ENCODE data around the gene PCF11. TPM values are rescaled to one million over a fixed set of nuclear protein-coding genes. Genes with fewer than 3 reads are reported as not detected.
"Not testable (repeated sequence)": the region's sequence is repeated elsewhere in the genome, so short reads cannot be mapped to it uniquely, and the experiment has no call there.

PCF11 gene
- polyA plus RNA-seq, 1 donor: 74.9 TPM

DNA sequence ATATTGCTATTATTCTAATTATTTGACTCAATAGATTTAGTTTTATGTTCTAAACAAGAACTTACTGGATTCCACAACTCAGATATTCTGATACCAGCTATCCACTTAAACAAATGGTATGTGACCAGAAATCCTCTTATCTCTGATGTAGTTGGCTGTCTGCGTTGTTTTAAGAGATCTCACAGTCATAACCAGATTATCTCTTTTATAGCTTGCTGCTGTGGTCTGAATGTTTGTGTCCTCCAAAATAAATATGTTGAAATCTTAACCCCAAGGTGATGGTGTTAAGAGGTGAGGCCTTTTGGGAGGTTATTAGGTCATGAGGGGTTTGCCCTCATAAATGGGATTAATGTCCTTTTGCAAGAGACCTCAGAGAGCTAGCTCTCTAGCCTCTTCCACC is 49.3 kb downstream of the PCF11 start:
- Histone ChIP-seq H3K27ac (ENCODE audit: low read length) (no peak overlapping the region), H3K4me3 (ENCODE audit: low read length) (no peak overlapping the region), H3K9me3 (ENCODE audit: control insufficient read depth, low read depth, low read length) (no peaks in the 10 kb centered on the region), H3K4me1 (ENCODE audit: control insufficient read depth, insufficient read depth, low read length) (no peaks in the 10 kb centered on the region), H3K27me3 (ENCODE audit: control insufficient read depth, insufficient read depth, low read length) (no peaks in the 10 kb centered on the region), H3K36me3 (ENCODE audit: control insufficient read depth, insufficient read depth, low read length) (peaks cover 17% of the 10 kb centered on the region)
- 57% methylated on average over 1 of the region's 1 CpG for WGBS (ENCODE audit: insufficient coverage, low lambda C conversion rate)
- DNase-seq: no peak

DNA sequence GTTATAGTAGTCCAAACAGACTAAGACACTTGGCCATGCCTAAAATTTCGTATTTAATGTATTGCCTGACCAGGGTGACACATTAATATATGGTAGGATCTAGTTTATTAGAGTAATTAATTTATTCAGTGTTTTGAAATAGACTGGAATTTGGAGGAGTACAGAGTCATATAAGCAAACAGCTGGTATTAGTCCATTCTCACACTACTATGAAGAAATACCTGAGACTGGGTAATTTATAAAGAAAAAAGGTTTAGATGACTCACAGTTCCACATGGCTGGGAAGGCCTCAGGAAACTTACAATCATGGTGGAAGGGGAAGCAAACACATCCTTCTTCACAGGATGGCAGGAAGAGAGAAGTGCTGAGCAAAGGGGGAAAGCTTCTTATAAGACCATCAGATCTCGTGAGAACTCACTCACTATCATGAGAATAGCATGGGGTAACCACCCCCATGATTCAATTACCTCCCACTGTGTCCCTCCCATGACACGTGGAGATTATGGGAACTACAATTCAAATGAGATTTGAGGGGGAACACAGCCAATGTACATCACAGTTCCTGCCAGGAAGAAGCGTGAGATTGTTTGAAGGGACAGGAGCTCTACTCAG is 49.9 kb downstream of the PCF11 start:
- not testable (repeated sequence) for H3K27ac ChIP-seq (ENCODE audit: low read length); H3K4me3 ChIP-seq (ENCODE audit: low read length); DNase-seq; H3K9me3 ChIP-seq (ENCODE audit: control insufficient read depth, low read depth, low read length); H3K27me3 ChIP-seq (ENCODE audit: control insufficient read depth, insufficient read depth, low read length); H3K4me1 ChIP-seq (ENCODE audit: control insufficient read depth, insufficient read depth, low read length)
- H3K36me3 ChIP-seq (ENCODE audit: control insufficient read depth, insufficient read depth, low read length): peaks cover 18% of the 10 kb centered on the region
- 100% methylated on average over 2 of the region's 4 CpGs for WGBS (ENCODE audit: insufficient coverage, low lambda C conversion rate)

DNA sequence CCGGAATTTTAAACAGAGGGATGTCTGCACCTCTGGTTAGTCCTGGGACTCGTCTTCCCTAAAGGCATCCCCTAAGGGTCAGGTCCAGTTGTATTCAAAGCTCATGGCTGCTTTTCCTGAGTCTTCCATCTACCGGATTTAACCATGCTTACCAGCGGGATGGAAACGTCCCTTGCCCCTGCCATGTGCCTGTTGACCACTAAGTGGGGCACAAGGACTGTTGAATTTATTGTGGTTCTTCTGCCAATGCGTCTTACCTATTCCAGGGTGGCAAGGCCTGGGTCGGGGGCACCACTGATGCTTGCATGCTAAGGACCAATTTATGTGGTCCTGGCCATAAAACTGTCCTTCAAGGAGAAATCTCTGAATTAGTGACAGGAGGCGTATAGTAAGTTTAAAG is 62.2 kb downstream of the PCF11 start:
- H3K4me1 ChIP-seq (ENCODE audit: control insufficient read depth, insufficient read depth, low read length): no peaks in the 10 kb centered on the region
- no peak overlapping the region for H3K4me3 ChIP-seq (ENCODE audit: low read length)
- no peaks in the 10 kb centered on the region for H3K27me3 ChIP-seq (ENCODE audit: control insufficient read depth, insufficient read depth, low read length)
- H3K36me3 ChIP-seq (ENCODE audit: control insufficient read depth, insufficient read depth, low read length): no peaks in the 10 kb centered on the region
- H3K9me3 ChIP-seq (ENCODE audit: control insufficient read depth, low read depth, low read length): no peaks in the 10 kb centered on the region
- DNase-seq: no peak
- WGBS (ENCODE audit: insufficient coverage, low lambda C conversion rate): no CpG with 5 or more reads among the region's 8 CpGs
- no peak overlapping the region for H3K27ac ChIP-seq (ENCODE audit: low read length)

DNA sequence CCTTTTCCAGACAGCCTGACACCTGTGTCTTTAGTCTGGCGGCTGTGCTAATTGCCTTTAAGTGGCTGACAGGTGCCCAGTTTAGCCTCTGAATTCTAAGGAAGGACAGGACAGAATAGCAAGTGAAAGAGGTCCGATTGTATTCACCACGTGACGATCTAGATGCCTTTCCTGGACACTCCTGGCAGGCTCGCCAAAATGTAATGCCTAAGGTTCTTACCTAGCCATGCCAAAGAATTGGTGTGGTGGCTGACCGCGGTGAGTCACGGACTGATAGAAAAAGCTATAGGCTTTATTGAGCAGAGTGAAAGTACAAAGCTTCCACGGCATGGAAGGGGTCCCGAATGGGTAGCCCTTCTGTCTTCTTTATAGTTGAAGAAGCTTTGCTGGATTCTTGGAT is 63.3 kb downstream of the PCF11 start:
- no peaks in the 10 kb centered on the region for H3K36me3 ChIP-seq (ENCODE audit: control insufficient read depth, insufficient read depth, low read length)
- H3K4me1 ChIP-seq (ENCODE audit: control insufficient read depth, insufficient read depth, low read length): no peaks in the 10 kb centered on the region
- no peaks in the 10 kb centered on the region for H3K27me3 ChIP-seq (ENCODE audit: control insufficient read depth, insufficient read depth, low read length)
- no peak for DNase-seq
- no peak overlapping the region for H3K4me3 ChIP-seq (ENCODE audit: low read length)
- WGBS (ENCODE audit: insufficient coverage, low lambda C conversion rate): 100% methylated on average over 1 of the region's 10 CpGs
- no peaks in the 10 kb centered on the region for H3K9me3 ChIP-seq (ENCODE audit: control insufficient read depth, low read depth, low read length)
- H3K27ac ChIP-seq (ENCODE audit: low read length): no peak overlapping the region

DNA sequence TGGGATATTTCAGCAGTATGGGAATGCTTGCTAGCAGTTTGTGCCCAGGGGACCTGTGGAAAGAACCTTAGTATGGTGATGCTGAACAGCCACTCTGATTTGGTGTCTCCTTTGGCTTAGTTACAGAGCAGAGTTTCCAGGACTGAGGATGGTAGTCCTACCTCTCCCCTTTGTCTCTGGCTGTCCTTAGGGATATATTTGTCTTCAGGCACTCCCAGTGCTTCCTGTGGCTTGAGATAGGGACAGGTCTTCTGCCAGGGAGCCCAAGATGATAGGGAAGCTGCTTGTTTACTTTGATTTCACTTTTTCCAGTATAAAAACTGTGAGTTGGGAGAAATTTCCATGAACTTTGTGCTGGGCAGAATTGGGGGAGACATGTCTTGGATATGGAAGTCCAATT is 64.8 kb downstream of the PCF11 start:
- H3K9me3 ChIP-seq (ENCODE audit: control insufficient read depth, low read depth, low read length): no peaks in the 10 kb centered on the region
- H3K27ac ChIP-seq (ENCODE audit: low read length): no peak overlapping the region
- no peaks in the 10 kb centered on the region for H3K4me1 ChIP-seq (ENCODE audit: control insufficient read depth, insufficient read depth, low read length)
- no peak for DNase-seq
- no peaks in the 10 kb centered on the region for H3K36me3 ChIP-seq (ENCODE audit: control insufficient read depth, insufficient read depth, low read length)
- H3K4me3 ChIP-seq (ENCODE audit: low read length): no peak overlapping the region
- no peaks in the 10 kb centered on the region for H3K27me3 ChIP-seq (ENCODE audit: control insufficient read depth, insufficient read depth, low read length)

DNA sequence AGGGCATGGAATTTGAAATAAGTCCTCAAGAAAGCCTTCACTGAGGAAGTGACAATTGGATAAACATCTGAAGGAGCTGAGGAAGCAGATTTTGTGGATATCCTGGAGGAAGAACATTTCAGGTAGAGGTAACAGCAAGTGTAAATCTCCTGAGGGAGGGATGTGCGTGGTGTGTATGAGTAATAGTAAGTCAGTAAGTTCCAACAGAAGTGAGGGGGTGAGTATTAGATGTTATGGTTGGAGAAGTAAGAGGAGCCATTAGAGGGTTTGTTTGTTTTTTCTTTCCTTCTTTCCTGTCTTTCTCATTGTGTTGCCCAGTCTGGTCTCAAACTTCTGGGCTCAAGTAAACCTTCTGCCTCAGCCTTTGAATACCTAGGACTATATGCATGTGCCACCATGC is 65.6 kb downstream of the PCF11 start:
- DNase-seq: no peak
- Histone ChIP-seq H3K4me3 (ENCODE audit: low read length) (no peak overlapping the region), H3K4me1 (ENCODE audit: control insufficient read depth, insufficient read depth, low read length) (no peaks in the 10 kb centered on the region), H3K27me3 (ENCODE audit: control insufficient read depth, insufficient read depth, low read length) (no peaks in the 10 kb centered on the region), H3K27ac (ENCODE audit: low read length) (no peak overlapping the region), H3K9me3 (ENCODE audit: control insufficient read depth, low read depth, low read length) (no peaks in the 10 kb centered on the region), H3K36me3 (ENCODE audit: control insufficient read depth, insufficient read depth, low read length) (no peaks in the 10 kb centered on the region)
- no CpG with 5 or more reads among the region's 1 CpG for WGBS (ENCODE audit: insufficient coverage, low lambda C conversion rate)

DNA sequence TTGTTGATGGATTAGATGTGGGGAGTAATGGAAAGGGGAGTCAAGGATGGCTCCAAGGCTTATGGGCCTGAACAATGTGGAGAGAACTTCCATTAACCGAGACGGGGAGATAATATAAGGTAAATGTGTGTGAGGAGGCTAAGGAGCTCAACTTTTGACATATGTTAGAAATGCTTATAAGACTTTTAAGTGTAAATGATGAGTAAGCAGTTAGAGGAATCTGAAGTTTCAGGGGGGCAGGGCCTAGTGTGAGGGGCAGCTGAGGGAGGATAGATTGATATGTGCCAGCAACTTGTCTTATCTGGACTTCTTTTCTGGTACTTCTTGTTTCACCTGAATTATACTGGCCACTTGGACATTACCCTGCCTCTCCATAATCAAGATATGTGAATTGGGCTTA is 66.5 kb downstream of the PCF11 start:
- H3K27ac ChIP-seq (ENCODE audit: low read length): no peak overlapping the region
- H3K27me3 ChIP-seq (ENCODE audit: control insufficient read depth, insufficient read depth, low read length): no peaks in the 10 kb centered on the region
- no peaks in the 10 kb centered on the region for H3K36me3 ChIP-seq (ENCODE audit: control insufficient read depth, insufficient read depth, low read length)
- no peak for DNase-seq
- H3K4me3 ChIP-seq (ENCODE audit: low read length): no peak overlapping the region
- no peaks in the 10 kb centered on the region for H3K9me3 ChIP-seq (ENCODE audit: control insufficient read depth, low read depth, low read length)
- no CpG with 5 or more reads among the region's 2 CpGs for WGBS (ENCODE audit: insufficient coverage, low lambda C conversion rate)
- H3K4me1 ChIP-seq (ENCODE audit: control insufficient read depth, insufficient read depth, low read length): no peaks in the 10 kb centered on the region

DNA sequence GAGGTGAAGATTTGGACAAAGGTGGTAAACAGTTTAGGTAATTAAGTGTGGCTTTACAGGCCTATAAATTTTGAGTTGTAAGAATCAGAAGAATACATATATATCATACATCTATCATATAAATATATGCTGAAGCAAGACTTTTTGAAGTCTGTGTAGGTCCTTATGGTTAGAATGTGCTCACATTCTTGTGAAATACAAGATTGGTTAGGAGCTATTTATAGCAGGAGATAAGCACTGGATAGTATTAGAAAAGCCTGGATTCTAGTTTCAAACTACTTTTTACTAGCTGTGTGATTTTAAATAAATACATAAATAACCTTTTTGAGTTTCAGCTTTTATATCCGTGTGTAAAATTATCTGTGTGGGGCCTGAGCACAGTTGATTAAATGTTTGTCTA is 78.9 kb downstream of the PCF11 start:
- H3K27ac ChIP-seq (ENCODE audit: low read length): peak overlapping the region; percentile 35
- WGBS (ENCODE audit: insufficient coverage, low lambda C conversion rate): no CpG with 5 or more reads among the region's 1 CpG
- H3K4me1 ChIP-seq (ENCODE audit: control insufficient read depth, insufficient read depth, low read length): no peaks in the 10 kb centered on the region
- no peaks in the 10 kb centered on the region for H3K27me3 ChIP-seq (ENCODE audit: control insufficient read depth, insufficient read depth, low read length)
- peak in 1 of 2 donors; percentile 29 for DNase-seq
- H3K36me3 ChIP-seq (ENCODE audit: control insufficient read depth, insufficient read depth, low read length): no peaks in the 10 kb centered on the region
- H3K9me3 ChIP-seq (ENCODE audit: control insufficient read depth, low read depth, low read length): no peaks in the 10 kb centered on the region
- H3K4me3 ChIP-seq (ENCODE audit: low read length): no peak overlapping the region

Other genes starting within 250 kb of the PCF11 start
- 5.3 TPM for gene RAB30, start 85.2 kb upstream of the PCF11 start, polyA plus RNA-seq
- gene ANKRD42, start 36.6 kb downstream of the PCF11 start, polyA plus RNA-seq: 9.4 TPM
- gene CCDC90B, start 129.2 kb downstream of the PCF11 start, polyA plus RNA-seq: 55.1 TPM

Measured in large intestine (tissue), 3 donors.